ENCODE measurements around the gene PCDHGC5. TPM values are rescaled to one million over a fixed set of nuclear protein-coding genes. Genes with fewer than 3 reads are reported as not detected.
A peak's percentile ranks its signal among the peaks of the same experiment; 100 is the strongest.

Gene PCDHGC5
- total and polyA plus RNA-seq, 2 donors = 0.29 to 3.7 TPM

DNA sequence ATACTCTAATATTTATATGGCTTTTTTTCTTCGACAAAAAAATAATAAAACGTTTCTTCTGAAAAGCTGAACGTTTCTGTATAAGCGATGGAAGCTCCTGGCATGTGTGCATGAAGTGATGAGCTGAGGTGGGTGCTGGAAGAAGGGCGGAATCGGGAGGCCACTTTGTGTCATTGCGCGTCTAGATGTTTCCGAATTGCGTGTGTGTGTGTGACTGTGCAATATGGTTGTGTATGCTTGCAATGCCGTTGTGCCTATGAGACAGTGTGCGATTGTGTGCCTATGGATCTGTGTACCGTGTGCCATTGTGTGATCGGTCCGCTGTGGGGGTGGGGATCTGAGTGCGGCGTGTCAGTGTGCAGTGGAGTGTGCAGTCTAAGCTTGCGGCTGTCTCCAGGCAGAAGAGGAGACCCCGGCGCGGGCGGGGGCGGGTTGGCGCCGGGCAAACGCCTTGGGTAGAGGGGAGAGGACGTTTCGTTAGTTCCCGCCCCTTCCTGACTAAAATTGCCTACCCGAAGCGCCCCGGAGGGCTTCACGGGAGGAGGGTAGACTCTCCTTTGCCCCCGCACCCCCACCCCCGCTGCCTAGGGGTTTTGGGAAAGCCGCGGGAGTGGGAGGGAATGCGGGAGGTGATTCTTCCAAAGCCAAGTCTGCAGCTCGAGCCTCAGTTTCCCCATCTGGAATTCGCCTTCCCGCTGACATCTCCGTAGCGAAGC lies 24.2 kb downstream of the PCDHGC5 start:
- under 1% methylated on average over 43 of the region's 43 CpGs for WGBS
- no peak for DNase-seq (ENCODE audit: extremely low spot score)
- no peaks in the 10 kb centered on the region for H3K36me3 ChIP-seq (ENCODE audit: insufficient read depth)
- H3K27ac ChIP-seq (ENCODE audit: low read depth) = peak overlapping the region; percentile 71
- peak overlapping the region; percentile 62 for H3K4me3 ChIP-seq (ENCODE audit: low read depth, low read length)
- H3K4me1 ChIP-seq (ENCODE audit: insufficient read depth) = no peaks in the 10 kb centered on the region

DNA sequence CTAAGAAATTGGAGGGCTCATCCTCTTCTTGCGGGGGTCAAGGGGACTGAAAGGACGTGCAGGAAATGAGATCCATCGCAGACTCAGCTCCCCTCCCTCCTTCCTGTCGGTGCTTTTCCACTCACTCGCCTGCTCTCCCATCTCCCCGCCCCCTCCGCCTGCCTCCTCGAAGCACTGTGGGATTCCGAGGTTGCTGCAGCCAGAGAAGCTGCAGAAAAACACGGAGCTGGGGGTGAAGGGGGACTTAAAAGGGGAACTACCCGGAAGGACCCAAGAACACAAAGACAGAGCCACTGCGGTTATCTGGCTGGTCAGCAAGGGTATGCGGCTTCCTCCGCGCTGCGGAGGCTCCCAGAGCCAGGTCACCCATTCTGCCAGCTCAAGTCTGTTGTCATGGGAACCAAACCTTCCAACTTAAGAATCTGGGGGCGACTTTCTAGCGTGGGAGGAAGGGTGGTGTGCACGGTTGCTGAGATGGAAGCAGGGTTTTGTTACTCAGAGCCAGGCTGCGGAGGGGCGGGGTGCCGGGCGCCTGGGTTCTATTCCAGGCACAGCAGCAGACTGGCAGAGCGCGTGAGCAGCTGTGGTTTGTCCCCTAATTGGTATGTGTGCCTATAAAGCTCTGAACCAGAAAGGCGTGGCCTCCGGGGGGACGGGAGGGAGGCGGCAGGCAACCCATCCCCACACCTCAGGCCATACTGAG lies 24.9 kb downstream of the PCDHGC5 start:
- no peaks in the 10 kb centered on the region for H3K4me1 ChIP-seq (ENCODE audit: insufficient read depth)
- WGBS = 1% methylated on average over 29 of the region's 29 CpGs
- DNase-seq (ENCODE audit: extremely low spot score) = peak; percentile 86
- peak overlapping the region; percentile 79 for H3K27ac ChIP-seq (ENCODE audit: low read depth)
- peak overlapping the region; percentile 62 for H3K4me3 ChIP-seq (ENCODE audit: low read depth, low read length)
- no peaks in the 10 kb centered on the region for H3K36me3 ChIP-seq (ENCODE audit: insufficient read depth)

DNA sequence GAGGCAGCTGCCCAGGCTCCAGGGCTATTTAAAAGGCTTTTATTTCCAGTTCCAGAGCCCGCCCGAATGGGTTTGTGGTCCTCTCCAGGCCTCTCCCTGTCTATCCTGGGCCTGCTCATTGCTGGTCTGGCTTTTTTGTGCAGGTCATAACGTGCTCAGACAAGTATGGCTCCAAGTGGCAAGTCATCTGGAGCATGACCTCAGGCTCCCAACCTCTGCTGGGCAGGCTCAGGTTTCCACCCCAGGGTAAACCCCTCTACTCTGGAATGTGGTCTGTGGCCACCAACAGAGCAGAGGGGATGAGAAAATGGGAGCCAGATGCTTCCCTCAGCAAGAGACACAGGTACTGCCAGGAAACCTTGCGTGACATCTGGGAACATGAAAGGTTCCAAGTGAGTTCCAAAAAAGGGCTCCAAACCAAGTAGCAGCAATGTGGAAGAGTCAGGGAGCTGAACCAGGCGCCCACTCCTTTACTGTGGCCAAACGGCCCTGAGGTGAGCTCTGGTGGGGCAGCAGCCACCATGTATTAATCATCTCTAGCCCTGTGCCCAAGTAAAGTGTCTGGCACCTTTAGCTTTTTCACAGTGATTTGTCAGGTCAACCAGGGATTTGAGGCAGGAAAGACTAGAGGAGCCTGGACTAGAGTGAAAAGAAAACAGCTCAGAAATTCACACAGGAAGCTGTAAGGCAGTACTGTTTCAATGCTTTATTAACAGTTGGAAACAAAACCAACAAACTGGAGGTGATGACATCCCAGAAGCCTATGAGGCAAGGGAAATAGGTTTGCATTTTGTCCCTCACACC lies 25.7 kb downstream of the PCDHGC5 start:
- Histone ChIP-seq H3K4me3 (ENCODE audit: low read depth, low read length) (no peak overlapping the region), H3K27ac (ENCODE audit: low read depth) (peak overlapping the region; percentile 79), H3K4me1 (ENCODE audit: insufficient read depth) (no peaks in the 10 kb centered on the region), H3K36me3 (ENCODE audit: insufficient read depth) (no peaks in the 10 kb centered on the region)
- WGBS = 31% methylated on average over 6 of the region's 6 CpGs
- DNase-seq (ENCODE audit: extremely low spot score) = no peak

DNA sequence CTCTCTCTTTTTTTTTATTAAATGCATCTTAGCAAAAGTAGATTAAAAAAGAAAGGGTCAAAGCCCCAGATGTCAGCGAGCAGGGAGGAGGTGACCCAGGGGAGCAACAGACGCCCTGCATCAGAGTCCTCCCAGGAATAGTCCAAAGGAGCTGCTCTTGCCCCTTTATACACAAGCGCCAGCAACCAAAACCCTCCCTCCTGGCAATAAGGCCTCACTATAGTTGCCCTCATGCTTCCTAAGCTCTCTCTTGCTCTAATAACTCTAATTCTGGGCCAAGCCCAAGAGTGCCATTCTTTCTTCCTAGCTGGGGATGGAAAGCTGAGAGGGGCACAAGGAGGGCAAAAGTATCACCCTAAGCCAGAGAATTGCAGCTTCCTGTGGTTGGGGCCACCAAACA lies 26.3 kb downstream of the PCDHGC5 start:
- H3K4me3 ChIP-seq (ENCODE audit: low read depth, low read length) = no peak overlapping the region
- no peak overlapping the region for H3K27ac ChIP-seq (ENCODE audit: low read depth)
- WGBS = 71% methylated on average over 3 of the region's 3 CpGs
- H3K36me3 ChIP-seq (ENCODE audit: insufficient read depth) = no peaks in the 10 kb centered on the region
- no peaks in the 10 kb centered on the region for H3K4me1 ChIP-seq (ENCODE audit: insufficient read depth)
- no peak for DNase-seq (ENCODE audit: extremely low spot score)

DNA sequence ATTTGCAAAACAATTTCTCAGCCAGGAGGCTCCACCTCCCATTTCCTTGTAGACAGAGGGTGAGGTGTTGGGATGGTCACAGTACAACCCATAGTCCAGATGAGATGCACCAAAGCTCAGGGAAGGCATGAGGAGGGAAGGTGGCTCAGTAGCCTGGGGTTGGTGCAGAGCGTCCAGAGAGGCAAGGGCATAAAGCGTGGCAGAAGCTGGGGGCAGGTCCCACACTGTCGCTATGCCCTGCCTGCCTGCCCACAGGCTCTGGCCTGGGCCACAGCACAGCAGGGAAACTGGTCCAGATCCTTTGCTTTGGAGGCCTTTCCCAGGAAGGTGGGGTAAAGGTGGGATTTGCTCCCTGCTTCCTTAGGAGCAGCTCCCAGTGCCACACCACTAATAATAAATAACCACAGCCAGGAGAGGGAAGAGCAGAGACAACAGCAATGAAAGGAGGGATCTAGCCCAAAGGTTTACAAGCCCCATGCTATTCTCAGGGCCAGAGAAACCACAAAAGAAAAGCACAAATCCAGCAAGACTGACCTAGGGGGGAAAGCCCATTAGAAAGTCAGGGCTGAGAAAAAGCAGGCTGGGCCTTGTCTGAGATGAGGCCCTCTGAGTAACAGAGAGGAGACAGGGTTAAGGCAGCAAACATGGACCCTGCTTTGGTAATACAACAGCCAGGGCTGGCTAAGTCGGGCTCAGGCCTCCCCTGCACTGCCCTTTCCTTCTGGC lies 27.2 kb downstream of the PCDHGC5 start:
- no peak for DNase-seq (ENCODE audit: extremely low spot score)
- H3K27ac ChIP-seq (ENCODE audit: low read depth) = no peak overlapping the region
- WGBS = 81% methylated on average over 4 of the region's 4 CpGs
- H3K4me1 ChIP-seq (ENCODE audit: insufficient read depth) = no peaks in the 10 kb centered on the region
- no peak overlapping the region for H3K4me3 ChIP-seq (ENCODE audit: low read depth, low read length)
- H3K36me3 ChIP-seq (ENCODE audit: insufficient read depth) = no peaks in the 10 kb centered on the region

DNA sequence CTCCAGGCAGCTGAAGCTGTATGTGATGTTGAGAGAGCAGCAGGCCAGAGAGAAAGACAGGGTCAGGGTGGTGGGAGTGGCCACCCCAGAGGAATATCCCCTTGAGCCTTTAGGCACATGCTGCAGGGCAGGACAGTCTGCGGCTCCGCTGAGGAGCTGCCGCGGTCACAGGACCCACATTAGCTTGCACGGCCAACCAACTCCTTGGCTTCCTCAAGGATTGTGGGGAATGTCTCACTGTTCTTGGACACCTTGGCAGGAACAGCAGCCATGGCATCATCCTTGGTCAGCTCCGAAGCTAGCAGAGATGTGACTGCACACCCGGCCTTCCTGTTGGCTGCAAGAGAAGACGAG lies 27.8 kb downstream of the PCDHGC5 start:
- 80% methylated on average over 8 of the region's 8 CpGs for WGBS
- no peak for DNase-seq (ENCODE audit: extremely low spot score)

DNA sequence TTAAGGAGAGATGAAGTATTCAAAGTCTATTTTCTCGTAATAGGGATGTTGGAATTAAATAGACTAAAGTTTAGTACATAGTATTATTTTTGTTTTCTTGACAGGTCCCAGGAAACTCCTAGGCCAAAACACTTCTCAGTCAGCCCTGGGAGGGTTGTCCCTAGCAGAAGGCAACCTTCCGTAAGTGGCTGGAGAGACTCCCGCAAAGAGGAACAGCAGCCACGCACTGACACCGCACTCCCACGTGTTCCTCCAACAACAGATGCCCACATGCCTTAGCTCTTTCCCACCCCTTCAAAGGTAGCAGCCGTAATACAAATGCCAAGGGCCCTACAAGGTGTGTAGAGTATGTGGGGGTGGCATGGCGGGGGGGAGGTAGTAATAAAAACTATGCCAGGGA lies 28.4 kb downstream of the PCDHGC5 start:
- 86% methylated on average over 8 of the region's 8 CpGs for WGBS
- Histone ChIP-seq H3K4me3 (ENCODE audit: low read depth, low read length) (no peak overlapping the region), H3K4me1 (ENCODE audit: insufficient read depth) (peaks cover 3% of the 10 kb centered on the region), H3K27ac (ENCODE audit: low read depth) (no peak overlapping the region), H3K36me3 (ENCODE audit: insufficient read depth) (no peaks in the 10 kb centered on the region)
- DNase-seq (ENCODE audit: extremely low spot score) = no peak

More for the DNA sequence above, 27.8 kb downstream of the PCDHGC5 start:
- no peaks in the 10 kb centered on the region for H3K36me3 ChIP-seq (ENCODE audit: insufficient read depth)
- H3K27ac ChIP-seq (ENCODE audit: low read depth) = no peak overlapping the region
- H3K4me1 ChIP-seq (ENCODE audit: insufficient read depth) = peaks cover 3% of the 10 kb centered on the region
- no peak overlapping the region for H3K4me3 ChIP-seq (ENCODE audit: low read depth, low read length)

DNA sequence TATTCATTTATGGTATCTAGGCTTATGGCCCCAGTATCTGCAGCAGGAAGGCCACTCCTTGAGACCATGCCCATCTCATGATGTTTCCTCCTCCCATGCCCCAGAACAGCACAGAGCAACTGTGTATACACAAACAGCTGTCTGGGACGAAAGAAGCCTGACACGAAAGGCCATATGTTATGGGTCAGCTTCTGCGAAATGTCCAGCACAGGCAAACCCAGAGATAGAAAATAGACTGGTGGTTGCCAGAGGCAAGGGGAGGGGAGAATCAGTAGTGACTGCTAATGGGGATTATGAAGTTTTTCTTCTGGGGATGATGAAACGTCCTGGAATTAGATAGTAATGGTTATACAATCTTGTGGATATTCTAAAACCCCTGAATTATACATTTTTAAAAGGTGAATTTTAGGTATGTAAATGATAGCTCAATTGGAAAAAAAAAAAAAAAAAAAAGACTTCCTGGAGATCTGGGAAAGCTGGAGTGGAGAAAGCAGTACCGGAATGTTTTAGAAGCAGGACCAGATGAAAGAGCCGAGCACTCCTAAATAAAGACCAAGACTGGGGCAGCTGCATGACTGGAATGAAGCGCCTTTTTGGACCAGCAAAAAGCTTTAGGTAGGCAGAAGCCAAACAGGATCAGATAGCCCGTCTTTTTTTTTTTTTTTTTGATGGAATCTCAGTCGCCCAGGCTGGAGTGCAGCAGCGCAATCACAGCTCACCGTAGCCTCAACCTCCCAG lies 29.2 kb downstream of the PCDHGC5 start:
- H3K27ac ChIP-seq (ENCODE audit: low read depth) = peak overlapping the region; percentile 51
- H3K4me1 ChIP-seq (ENCODE audit: insufficient read depth) = peaks cover 3% of the 10 kb centered on the region
- no peaks in the 10 kb centered on the region for H3K36me3 ChIP-seq (ENCODE audit: insufficient read depth)
- no peak overlapping the region for H3K4me3 ChIP-seq (ENCODE audit: low read depth, low read length)
- 58% methylated on average over 11 of the region's 11 CpGs for WGBS
- DNase-seq (ENCODE audit: extremely low spot score) = no peak

DNA sequence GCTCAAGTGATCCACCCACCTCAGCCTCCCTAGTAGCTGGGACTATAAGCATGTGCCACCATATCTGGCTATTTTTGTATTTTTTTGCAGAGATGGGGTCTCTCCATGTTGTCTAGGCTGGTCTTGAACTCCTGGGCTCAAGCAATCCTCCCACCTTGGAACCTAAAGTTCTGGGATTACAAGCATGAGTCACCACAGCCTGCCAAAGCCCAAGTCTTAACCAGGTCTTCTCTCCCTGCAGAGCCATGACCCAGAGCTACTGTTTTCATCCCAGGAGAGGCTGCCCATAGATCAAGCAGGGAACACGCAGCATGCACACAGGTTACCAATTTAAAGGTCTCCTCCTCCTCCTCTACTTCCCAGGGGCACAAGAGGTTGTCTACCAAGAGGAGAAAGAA lies 29.7 kb downstream of the PCDHGC5 start:
- 91% methylated on average over 1 of the region's 1 CpG for WGBS
- Histone ChIP-seq H3K4me1 (ENCODE audit: insufficient read depth) (peaks cover 3% of the 10 kb centered on the region), H3K36me3 (ENCODE audit: insufficient read depth) (no peaks in the 10 kb centered on the region), H3K27ac (ENCODE audit: low read depth) (no peak overlapping the region), H3K4me3 (ENCODE audit: low read depth, low read length) (no peak overlapping the region)
- DNase-seq (ENCODE audit: extremely low spot score) = no peak

DNA sequence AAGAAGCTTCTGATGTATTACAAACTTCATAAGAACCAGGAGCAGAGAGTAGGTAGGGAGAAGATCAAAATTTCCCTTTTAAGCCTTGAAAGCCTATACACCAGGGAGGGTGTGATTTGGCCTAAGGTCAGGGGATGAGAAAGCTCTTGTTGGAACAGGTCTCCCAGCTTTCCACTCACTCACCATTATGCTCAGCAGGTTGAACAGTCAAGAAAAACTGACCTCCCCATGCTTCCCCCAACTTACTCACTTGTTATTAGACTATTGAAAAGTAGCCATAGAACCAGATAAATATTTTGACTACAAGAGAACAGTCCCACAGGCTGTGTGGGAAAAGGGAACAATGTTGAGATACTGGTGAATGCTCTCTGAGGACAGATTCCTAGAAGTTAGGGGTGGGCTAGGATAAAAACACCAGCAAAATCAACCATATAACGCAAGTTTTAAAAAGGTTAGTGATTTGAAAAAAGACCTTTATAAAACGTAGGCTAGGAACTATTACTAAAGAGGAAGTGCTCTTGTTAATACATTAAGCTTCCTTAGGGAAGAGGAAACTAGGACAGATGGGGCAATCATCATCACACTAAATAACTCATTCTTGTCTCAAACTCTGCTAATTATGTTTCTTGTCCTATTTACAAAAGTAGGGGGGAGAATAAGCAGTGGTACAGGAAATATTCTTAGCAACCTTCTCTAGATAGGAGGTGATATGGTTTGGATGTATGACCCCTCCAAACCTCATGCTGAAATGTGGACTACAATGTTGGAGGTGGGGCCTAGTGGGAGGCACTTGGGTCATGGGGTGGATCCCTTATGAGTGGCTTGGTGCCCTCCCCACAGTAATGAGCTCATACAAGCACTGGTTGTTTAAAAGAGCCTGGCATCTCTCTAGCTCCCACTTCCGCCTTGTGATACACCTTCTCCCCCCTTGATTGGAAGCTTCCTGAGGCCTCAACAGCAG lies 31.0 kb downstream of the PCDHGC5 start:
- Histone ChIP-seq H3K4me1 (ENCODE audit: insufficient read depth) (peaks cover 3% of the 10 kb centered on the region), H3K27ac (ENCODE audit: low read depth) (no peak overlapping the region), H3K4me3 (ENCODE audit: low read depth, low read length) (no peak overlapping the region), H3K36me3 (ENCODE audit: insufficient read depth) (no peaks in the 10 kb centered on the region)
- no peak for DNase-seq (ENCODE audit: extremely low spot score)
- 74% methylated on average over 3 of the region's 3 CpGs for WGBS

DNA sequence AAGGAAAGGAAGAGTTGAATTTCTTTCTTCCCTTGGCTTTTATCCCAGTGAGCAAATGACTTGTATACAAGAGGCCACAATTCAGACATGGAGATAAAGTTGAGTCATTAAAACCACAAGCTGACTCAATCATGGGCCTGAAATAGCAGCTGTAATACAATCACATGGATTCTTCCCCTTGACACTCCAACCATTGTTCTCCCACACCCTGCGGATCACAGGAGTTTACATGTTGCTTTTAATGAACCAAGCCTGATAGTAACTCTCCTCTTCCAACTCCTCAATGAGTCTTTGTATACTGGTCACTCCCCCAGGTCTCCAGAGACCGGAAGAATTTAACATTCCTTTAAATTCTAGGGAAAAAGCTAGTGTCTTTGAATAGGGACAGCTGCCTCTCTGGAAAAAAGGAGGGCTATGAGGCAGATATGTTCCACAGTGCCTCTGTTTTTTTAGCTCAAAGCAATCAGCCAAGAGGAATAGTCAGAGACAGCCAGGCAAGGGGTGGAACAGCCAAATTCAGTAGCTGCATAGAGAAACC lies 32.4 kb downstream of the PCDHGC5 start:
- Histone ChIP-seq H3K4me1 (ENCODE audit: insufficient read depth) (peaks cover 3% of the 10 kb centered on the region), H3K27ac (ENCODE audit: low read depth) (peak overlapping the region; percentile 69), H3K4me3 (ENCODE audit: low read depth, low read length) (no peak overlapping the region), H3K36me3 (ENCODE audit: insufficient read depth) (no peaks in the 10 kb centered on the region)
- DNase-seq (ENCODE audit: extremely low spot score) = no peak
- 32% methylated on average over 2 of the region's 2 CpGs for WGBS

DNA sequence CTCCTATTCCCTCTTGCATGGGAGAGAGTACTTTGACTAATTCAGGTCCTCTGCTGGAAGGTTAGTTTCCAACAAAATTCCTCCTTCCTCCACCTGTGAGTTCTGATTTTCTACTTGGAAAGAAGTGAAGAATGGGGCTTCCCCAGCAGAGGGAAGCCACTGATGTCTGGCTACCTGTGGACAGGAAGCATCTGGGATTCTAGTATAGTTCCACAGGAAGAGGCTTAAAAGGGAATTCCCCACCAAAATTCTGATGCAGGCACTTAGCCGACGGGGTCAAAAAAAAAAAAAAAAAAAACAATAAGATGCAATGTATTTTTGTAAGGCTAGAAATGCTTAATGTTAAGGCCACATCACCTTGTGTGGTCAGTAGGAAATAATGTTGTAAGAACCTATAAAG lies 33.4 kb downstream of the PCDHGC5 start:
- H3K4me1 ChIP-seq (ENCODE audit: insufficient read depth) = peaks cover 3% of the 10 kb centered on the region
- H3K27ac ChIP-seq (ENCODE audit: low read depth) = no peak overlapping the region
- H3K36me3 ChIP-seq (ENCODE audit: insufficient read depth) = no peaks in the 10 kb centered on the region
- 48% methylated on average over 2 of the region's 2 CpGs for WGBS
- no peak overlapping the region for H3K4me3 ChIP-seq (ENCODE audit: low read depth, low read length)
- DNase-seq (ENCODE audit: extremely low spot score) = no peak

All from urinary bladder (tissue), 4 donors.